Fibroblast of pulmonary artery (primary cell): ENCODE data around the gene EML4.

Source experiments
- DNase-seq: peaks from one replicate; pipeline ENCODE4 v3.0.0-alpha.2; 2010; ENCODE audit warnings: low read depth
- H3K4me3 ChIP-seq: replicated peaks from 2 replicates; pipeline ENCODE4 v1.5.1; 2011; ENCODE audit warnings: low read depth, mild to moderate bottlenecking, control low read depth, low read length, moderate library complexity
- TF ChIP-seq, protein P1 (sequence below): IDR thresholded peaks from 2 replicates; pipeline ENCODE4 v1.5.1; 2011; ENCODE audit warnings: mild to moderate bottlenecking, control low read depth, low read length, inconsistent platforms; ENCODE audit errors: missing control alignments

EML4 gene

DNA sequence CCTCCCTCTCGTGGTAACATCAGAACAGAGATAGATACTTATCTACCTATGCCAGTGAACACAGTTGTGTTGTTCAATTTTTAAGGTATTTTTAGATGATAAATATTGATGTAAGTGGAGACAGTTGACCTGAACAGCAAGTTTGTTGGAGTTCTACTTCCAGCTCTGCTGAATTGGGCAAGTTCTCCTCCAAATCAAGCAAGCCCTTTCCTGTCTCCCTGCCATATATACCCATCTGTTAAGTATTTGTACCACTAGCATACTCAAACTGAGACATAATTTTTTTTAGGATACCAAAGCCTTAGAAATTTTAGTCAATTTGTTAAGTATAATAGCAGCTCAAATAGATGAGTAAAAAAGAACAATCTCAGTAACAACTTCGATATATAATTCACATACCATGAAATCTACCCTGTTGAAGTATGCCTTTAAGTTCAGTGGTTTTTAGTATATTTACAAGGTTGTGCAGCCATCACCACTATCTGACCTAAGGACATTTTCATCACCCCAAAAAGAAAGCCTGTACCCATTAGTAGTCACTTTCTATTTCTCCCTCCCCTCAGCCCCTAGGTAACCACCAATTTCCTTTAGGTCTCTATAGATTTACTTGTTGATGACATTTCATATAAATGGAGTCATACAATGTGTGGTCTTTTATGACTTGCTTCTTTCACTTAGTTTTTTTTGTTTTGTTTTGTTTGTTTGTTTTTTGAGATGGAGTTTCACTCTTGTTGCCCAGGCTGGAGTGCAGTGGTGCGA lies 130.0 kb downstream of the EML4 start:
- no peak overlapping the region for H3K4me3 ChIP-seq
- DNase-seq, result no peak
- TF ChIP-seq, protein P1, sequence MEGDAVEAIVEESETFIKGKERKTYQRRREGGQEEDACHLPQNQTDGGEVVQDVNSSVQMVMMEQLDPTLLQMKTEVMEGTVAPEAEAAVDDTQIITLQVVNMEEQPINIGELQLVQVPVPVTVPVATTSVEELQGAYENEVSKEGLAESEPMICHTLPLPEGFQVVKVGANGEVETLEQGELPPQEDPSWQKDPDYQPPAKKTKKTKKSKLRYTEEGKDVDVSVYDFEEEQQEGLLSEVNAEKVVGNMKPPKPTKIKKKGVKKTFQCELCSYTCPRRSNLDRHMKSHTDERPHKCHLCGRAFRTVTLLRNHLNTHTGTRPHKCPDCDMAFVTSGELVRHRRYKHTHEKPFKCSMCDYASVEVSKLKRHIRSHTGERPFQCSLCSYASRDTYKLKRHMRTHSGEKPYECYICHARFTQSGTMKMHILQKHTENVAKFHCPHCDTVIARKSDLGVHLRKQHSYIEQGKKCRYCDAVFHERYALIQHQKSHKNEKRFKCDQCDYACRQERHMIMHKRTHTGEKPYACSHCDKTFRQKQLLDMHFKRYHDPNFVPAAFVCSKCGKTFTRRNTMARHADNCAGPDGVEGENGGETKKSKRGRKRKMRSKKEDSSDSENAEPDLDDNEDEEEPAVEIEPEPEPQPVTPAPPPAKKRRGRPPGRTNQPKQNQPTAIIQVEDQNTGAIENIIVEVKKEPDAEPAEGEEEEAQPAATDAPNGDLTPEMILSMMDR, result no peak

DNA sequence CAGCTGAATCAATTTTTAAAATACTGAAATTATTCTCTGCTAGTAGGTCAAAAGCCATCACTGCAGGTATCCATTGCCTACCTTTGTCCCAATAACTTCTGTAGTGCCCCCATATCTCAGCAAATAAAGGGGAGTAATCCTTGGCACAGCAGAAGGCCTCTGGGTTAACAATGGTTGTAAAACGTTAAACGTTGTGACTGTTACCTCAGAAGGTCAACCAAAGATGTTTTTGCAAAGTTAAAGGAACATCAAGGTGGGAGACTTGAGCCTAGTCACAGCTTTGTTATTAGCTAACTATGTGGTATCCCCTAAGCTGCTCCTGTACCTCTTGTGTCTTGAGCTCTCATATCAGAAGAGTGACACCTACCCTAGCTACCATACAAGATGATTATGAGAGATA lies 131.4 kb downstream of the EML4 start:
- H3K4me3 ChIP-seq, result no peak overlapping the region
- DNase-seq, result no peak
- TF ChIP-seq, protein P1, result no peak

DNA sequence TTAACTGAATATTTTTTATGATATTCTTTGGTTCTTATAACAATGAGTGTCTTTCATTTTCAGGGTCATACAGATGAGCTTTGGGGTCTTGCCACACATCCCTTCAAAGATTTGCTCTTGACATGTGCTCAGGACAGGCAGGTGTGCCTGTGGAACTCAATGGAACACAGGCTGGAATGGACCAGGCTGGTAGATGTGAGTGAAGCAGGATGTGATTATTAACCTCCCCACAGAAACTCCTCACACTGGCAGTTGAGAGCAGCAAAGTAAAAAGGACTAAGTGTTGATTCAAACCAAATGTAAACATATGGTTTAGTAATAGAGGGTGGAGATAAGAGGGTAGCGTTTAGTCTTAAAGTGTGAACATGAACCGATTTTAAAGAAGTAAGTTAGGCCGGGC lies 134.1 kb downstream of the EML4 start:
- TF ChIP-seq, protein P1, result no peak
- H3K4me3 ChIP-seq, result no peak overlapping the region
- no peak for DNase-seq

DNA sequence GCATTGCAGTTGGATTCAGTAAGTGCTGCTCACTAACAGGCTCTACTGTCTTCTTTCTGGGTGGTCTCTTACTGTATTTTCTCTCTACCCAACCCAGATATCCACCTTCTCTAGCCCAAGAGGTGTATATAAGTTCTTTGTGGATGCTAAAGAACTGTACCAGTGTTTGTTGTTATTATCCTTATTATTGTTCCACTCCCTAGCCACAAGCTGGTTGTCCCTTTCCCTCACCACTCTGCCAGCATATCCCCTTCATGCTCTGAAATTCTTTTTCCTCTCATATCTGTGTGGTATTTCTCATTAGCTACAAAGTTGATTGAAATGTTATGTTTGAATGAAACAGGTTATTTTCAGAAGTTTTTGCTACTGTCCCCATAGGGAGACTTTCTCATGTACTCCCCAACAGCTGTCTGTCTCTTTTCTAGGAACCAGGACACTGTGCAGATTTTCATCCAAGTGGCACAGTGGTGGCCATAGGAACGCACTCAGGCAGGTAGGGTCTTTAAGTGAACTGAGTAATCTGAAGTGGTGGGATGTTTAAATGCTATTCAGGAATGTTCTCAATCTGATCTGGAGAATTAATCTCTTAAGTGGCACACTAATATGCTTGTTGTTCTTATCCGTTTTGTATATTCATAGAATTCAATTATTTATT lies 135.0 kb downstream of the EML4 start:
- TF ChIP-seq, protein P1, result no peak
- no peak for DNase-seq
- H3K4me3 ChIP-seq, result no peak overlapping the region

DNA sequence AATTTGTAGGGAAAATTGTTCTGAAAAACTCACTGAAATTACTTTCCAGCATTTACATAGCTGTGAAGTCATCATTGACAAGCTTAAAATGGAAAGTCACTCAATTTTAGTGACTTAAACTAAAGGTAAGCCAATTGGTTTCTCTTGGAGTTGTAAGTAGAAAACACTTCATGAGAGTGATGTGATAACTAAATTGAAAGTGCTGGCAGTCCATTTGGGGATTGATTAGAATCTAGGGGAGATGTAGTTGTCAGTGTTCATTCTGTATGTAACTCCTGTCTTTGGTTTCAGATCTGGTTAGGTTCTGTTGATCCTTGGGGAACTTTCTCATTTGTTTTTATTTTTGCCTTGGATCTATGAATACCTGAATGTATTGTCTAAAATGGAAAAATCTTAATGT lies 138.0 kb downstream of the EML4 start:
- DNase-seq, result no peak
- no peak overlapping the region for H3K4me3 ChIP-seq
- TF ChIP-seq, protein P1, result no peak

DNA sequence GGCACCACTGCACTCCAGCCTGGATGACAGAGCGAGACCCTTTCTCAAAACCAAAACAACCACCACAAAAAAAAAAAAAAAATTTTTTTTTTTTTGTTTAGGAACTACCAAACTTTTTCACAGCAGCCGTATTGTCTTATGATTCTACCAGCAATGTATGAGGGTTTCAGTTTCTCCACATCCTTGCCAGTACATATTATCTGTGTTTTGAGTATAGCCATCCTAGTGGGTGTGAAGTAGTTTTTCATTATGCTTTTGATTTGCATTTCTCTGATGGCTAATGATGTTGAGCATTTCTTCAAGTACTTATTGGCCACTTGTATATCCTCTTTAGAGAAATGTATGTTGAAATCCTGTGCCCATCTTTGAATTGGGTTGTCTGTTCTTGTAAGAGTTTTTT lies 140.2 kb downstream of the EML4 start:
- DNase-seq, result no peak

More for the DNA sequence above, 140.2 kb downstream of the EML4 start:
- TF ChIP-seq, protein P1, result no peak
- H3K4me3 ChIP-seq, result no peak overlapping the region
